HepG2 (cell line): ENCODE data around the gene RAB40A. TPM values are rescaled to one million over a fixed set of nuclear protein-coding genes. Genes with fewer than 3 reads are reported as not detected.

Experiments used
- ATAC-seq: fragments of 200-7000 bp; cut with Tn5 transposase; 3 replicates; pipeline ENCODE4 v1.9.1; 2020; ENCODE audit warnings: mild to moderate bottlenecking, moderate library complexity
- BruUV-seq: library from RNA; stranded (reverse); fragments of 400-500 nt; replicated peaks from 2 replicates; lab custom pipeline; 2021; lab: Mats Ljungman, UMichigan
- CTCF ChIA-PET: fragments of 300-600 bp; formaldehyde crosslinking; extraction: SDS; loops from one replicate; lab custom pipeline; 2021; ENCODE audit warnings: low total read pairs, inconsistent platforms, low intra/inter-chr PET ratio; lab: Yijun Ruan, JAX
- POLR2A ChIA-PET: fragments of 350-600 bp; sonication (Branson Sonifier 250); formaldehyde crosslinking; loops from one replicate; lab custom pipeline; 2020; ENCODE audit warnings: antibody characterized with exemption, inconsistent platforms; lab: Yijun Ruan, JAX
- DNase-seq: peaks from one replicate; pipeline ENCODE4 v3.0.0-alpha.2; 2015; ENCODE audit warnings: low spot score
- FAIRE-seq: peaks from 3 replicates; lab custom pipeline; 2011; peaks lifted over from hg19 to GRCh38; lab: Jason Lieb, UNC
- H2AFZ ChIP-seq: one replicate; pipeline ENCODE4 v1.6.1; 2011; ENCODE audit warnings: low read length, inconsistent platforms
- H3K27ac ChIP-seq: fragments of 300-600 bp; 3 replicates; pipeline ENCODE4 v1.8.0; 2011; ENCODE audit warnings: mixed run types, mild to moderate bottlenecking, mixed read lengths, low read length, inconsistent platforms; ENCODE audit not compliant: insufficient read depth; ENCODE audit errors: extremely low read length
- H3K27me3 ChIP-seq, 2 experiments: fragments of 200-600 bp in 1 of 2; 2 replicates in 1 of 2; 3 replicates in 1 of 2; pipeline versions ENCODE4 v1.6.0 to v1.8.0; 2011; ENCODE audit warnings: low read length in 2 of 2, mild to moderate bottlenecking in 2 of 2, moderate library complexity in 2 of 2, inconsistent platforms in 1 of 2; ENCODE audit not compliant: insufficient read depth in 2 of 2, control insufficient read depth in 1 of 2
- H3K36me3 ChIP-seq, 2 experiments: fragments of 200-600 bp in 1 of 2; replicated peaks in 1 of 2; 2 replicates in 1 of 2; 3 replicates in 1 of 2; pipeline versions ENCODE4 v1.5.1 to v1.8.0; 2011; ENCODE audit warnings: low read length in 2 of 2, inconsistent platforms in 1 of 2; ENCODE audit not compliant: insufficient read depth in 2 of 2, control insufficient read depth in 1 of 2
- H3K4me1 ChIP-seq: 2 replicates; pipeline ENCODE4 v1.5.1; 2012; ENCODE audit warnings: low read length, inconsistent platforms; ENCODE audit not compliant: insufficient read depth
- H3K4me2 ChIP-seq: 2 replicates; pipeline ENCODE4 v1.6.0; 2011; ENCODE audit warnings: low read depth, low read length, inconsistent platforms
- H3K4me3 ChIP-seq, 3 experiments: fragments of 200-600 bp in 1 of 3; sonication (generic), shearing (Covaris generic) in 1 of 3; replicated peaks in 1 of 3; 2 replicates each; pipeline ENCODE4 v1.5.1; 2011 to 2016; ENCODE audit warnings: low read length in 3 of 3, inconsistent platforms in 2 of 3, low read depth in 2 of 3, mild to moderate bottlenecking in 2 of 3, control low read depth in 1 of 3, mixed read lengths in 1 of 3; ENCODE audit not compliant: insufficient read depth in 1 of 3
- H3K79me2 ChIP-seq: one replicate; pipeline ENCODE4 v1.6.1; 2011; ENCODE audit warnings: low read length, inconsistent platforms; ENCODE audit not compliant: insufficient read depth
- H3K9ac ChIP-seq: 2 replicates; pipeline ENCODE4 v1.6.0; 2011; ENCODE audit warnings: mild to moderate bottlenecking, low read depth, low read length, inconsistent platforms; ENCODE audit not compliant: insufficient read depth
- H3K9me3 ChIP-seq: 2 replicates; pipeline ENCODE4 v1.5.1; 2012; ENCODE audit warnings: mild to moderate bottlenecking, low read length
- H4K20me1 ChIP-seq: 2 replicates; pipeline ENCODE4 v1.6.0; 2011; ENCODE audit warnings: inconsistent platforms, mild to moderate bottlenecking, low read length, moderate library complexity; ENCODE audit not compliant: insufficient read depth
- ATAD3A ChIP-seq: sonication (generic); formaldehyde crosslinking; IDR thresholded peaks from 2 replicates; pipeline ENCODE4 v1.4.0; 2020; ENCODE audit warnings: missing genetic modification reagents
- FOXP4 ChIP-seq: sonication (generic); formaldehyde crosslinking; IDR thresholded peaks from 2 replicates; pipeline ENCODE4 v1.4.0; 2020; ENCODE audit warnings: missing genetic modification reagents
- GATAD1 ChIP-seq: IDR thresholded peaks from 2 replicates; pipeline ENCODE4 v1.6.1; 2016; ENCODE audit warnings: missing genetic modification reagents, missing compliant biosample characterization
- GRHL1 ChIP-seq: sonication (generic); formaldehyde crosslinking; conservative IDR thresholded peaks from 2 replicates; pipeline ENCODE4 v1.8.0; 2022; ENCODE audit warnings: missing genetic modification reagents
- NPAS2 ChIP-seq: sonication (generic); formaldehyde crosslinking; IDR thresholded peaks from 2 replicates; pipeline ENCODE4 v1.8.0; 2022; ENCODE audit warnings: mild to moderate bottlenecking, missing genetic modification reagents, borderline replicate concordance
- PTBP1 ChIP-seq: fragments of 200-400 bp; formaldehyde crosslinking; IDR thresholded peaks from 2 replicates; pipeline ENCODE4 v1.6.1; 2018; ENCODE audit warnings: low read length, low read depth; ENCODE audit not compliant: poor library complexity, severe bottlenecking
- SCMH1 ChIP-seq: sonication (generic); formaldehyde crosslinking; IDR thresholded peaks from 2 replicates; pipeline ENCODE4 v1.9.0; 2021; ENCODE audit warnings: missing genetic modification reagents, mild to moderate bottlenecking, borderline replicate concordance
- SRSF1 ChIP-seq: fragments of 200-400 bp; formaldehyde crosslinking; optimal IDR thresholded peaks from 2 replicates; pipeline ENCODE3; 2017; ENCODE audit warnings: mild to moderate bottlenecking, low read depth, low read length, moderate library complexity
- ZNF12 ChIP-seq: sonication (generic); formaldehyde crosslinking; IDR thresholded peaks from 2 replicates; pipeline ENCODE4 v1.5.0; 2020; ENCODE audit warnings: missing genetic modification reagents
- WGBS: methylation state at CpG from one replicate; pipeline ENCODE4 v1.1.6; 2017; ENCODE audit warnings: low lambda C conversion rate; 5-methylcytosine and 5-hydroxymethylcytosine counted together
- in situ Hi-C: cut with HindIII; loops from 2 replicates; pipeline ENCODE4 v1.10.0; 2017; ENCODE audit warnings: low pct_unique_long_range_greater_than_20kb; ENCODE audit not compliant: extremely low pct_ligation_motif_present
- intact Hi-C: fragments of 100-400 bp; cut with micrococcal nuclease; formaldehyde crosslinking; loops from one replicate; pipeline ENCODE4 v1.10.0; 2022; ENCODE audit not compliant: unreplicated experiment
- polyA plus RNA-seq, 8 experiments: library from polyadenylated mRNA; depleted of rRNA in 3 of 8; stranded (reverse) in 7 of 8; unstranded in 1 of 8; fragments of >200 nt; fragmentation: Illumina TruSeq in 4 of 8; extraction: Trizol in 4 of 8; gene quantifications; 2 replicates each; pipeline versions ENCODE4 v1.2.1 to v1.2.3, GENCODE V29; 2011 to 2016; ENCODE audit warnings: low read depth in 4 of 8, missing spikeins in 1 of 8, mixed read lengths in 1 of 8; ENCODE audit not compliant: insufficient read depth in 1 of 8
- total RNA-seq, 5 experiments: library from RNA; depleted of rRNA; stranded (reverse); fragments of >200 nt; fragmentation: Illumina TruSeq; extraction: Trizol; gene quantifications; 2 replicates each; pipeline ENCODE4 v1.2.3, GENCODE V29; 2016; ENCODE audit warnings: low read depth in 1 of 5
- TF ChIP-seq, protein P1 (sequence below): sonication (generic); formaldehyde crosslinking; IDR thresholded peaks from 2 replicates; pipeline ENCODE4 v1.8.0; 2022; ENCODE audit warnings: mild to moderate bottlenecking, missing genetic modification reagents, moderate library complexity

RAB40A gene
- total and polyA plus RNA-seq, 2 of the 13 experiments (the other 11 are each of a cell fraction or from before 2014, with no cell fraction given), result 0.11 TPM; not detected in 1

GRCh38 chrX:103554687-103555424 lies 35.6 kb upstream of the RAB40A start:
- intact Hi-C loops, result no loop called here
- ChIA-PET CTCF (no interaction called here), POLR2A (no interaction called here)
- H3K4me3 ChIP-seq, result no peak overlapping the region
- 83% methylated on average over 12 of the region's 19 CpGs for WGBS
- H3K4me1 ChIP-seq, result peaks cover 14% of the 10 kb centered on the region
- no peaks in the 10 kb centered on the region for H3K27me3 ChIP-seq
- no peaks in the 10 kb centered on the region for H3K36me3 ChIP-seq
- DNase-seq (no peak), FAIRE-seq (no peak), ATAC-seq (no peak)
- H2AFZ ChIP-seq, result no peak overlapping the region
- BruUV-seq, result no TSS peak
- no peaks in the 10 kb centered on the region for H4K20me1 ChIP-seq
- in situ Hi-C loops, result no loop called here
- H3K79me2 ChIP-seq, result no peaks in the 10 kb centered on the region
- no peak overlapping the region for H3K9ac ChIP-seq
- no peaks in the 10 kb centered on the region for H3K9me3 ChIP-seq
- H3K4me2 ChIP-seq, result no peak overlapping the region
- no peak for TF ChIP-seq ZNF12 (CRISPR knock-in tag)
- TF ChIP-seq ATAD3A (CRISPR knock-in tag), result no peak
- no peak for TF ChIP-seq GRHL1 (CRISPR knock-in tag)
- TF ChIP-seq SCMH1 (CRISPR knock-in tag), result no peak
- no peak for TF ChIP-seq FOXP4 (CRISPR knock-in tag)
- TF ChIP-seq PTBP1, result no peak
- TF ChIP-seq GATAD1 (CRISPR knock-in tag), result no peak
- no peak for TF ChIP-seq SRSF1
- TF ChIP-seq, protein P1, sequence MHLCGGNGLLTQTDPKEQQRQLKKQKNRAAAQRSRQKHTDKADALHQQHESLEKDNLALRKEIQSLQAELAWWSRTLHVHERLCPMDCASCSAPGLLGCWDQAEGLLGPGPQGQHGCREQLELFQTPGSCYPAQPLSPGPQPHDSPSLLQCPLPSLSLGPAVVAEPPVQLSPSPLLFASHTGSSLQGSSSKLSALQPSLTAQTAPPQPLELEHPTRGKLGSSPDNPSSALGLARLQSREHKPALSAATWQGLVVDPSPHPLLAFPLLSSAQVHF (CRISPR knock-in tag), result no peak
- no peak for TF ChIP-seq NPAS2 (CRISPR knock-in tag)
- no peak overlapping the region for H3K27ac ChIP-seq
